Neural progenitor cell (in vitro differentiated cells): Measurements from ENCODE around the gene SCAPER. TPM values are rescaled to one million over a fixed set of nuclear protein-coding genes. Genes with fewer than 3 reads are reported as not detected.

Experiments used
- DNase-seq: peaks from one replicate; pipeline ENCODE4 v3.0.0-alpha.2; 2016; ENCODE audit warnings: low spot score
- H2AFZ ChIP-seq: fragments of 200-600 bp; sonication (generic); replicated peaks from 2 replicates; pipeline ENCODE4 v1.6.1; 2016; ENCODE audit warnings: antibody characterized with exemption
- H3F3A ChIP-seq: fragments of 200-600 bp; sonication (generic); 2 replicates; pipeline ENCODE4 v1.6.1; 2016; ENCODE audit warnings: antibody characterized with exemption, low read depth
- H3K27ac ChIP-seq: fragments of 200-600 bp; sonication (generic); 2 replicates; pipeline ENCODE4 v1.5.1; 2016; ENCODE audit warnings: mild to moderate bottlenecking
- H3K27me3 ChIP-seq: fragments of 200-600 bp; sonication (generic); 2 replicates; pipeline ENCODE4 v1.6.1; 2016; ENCODE audit warnings: mild to moderate bottlenecking, moderate library complexity
- H3K36me3 ChIP-seq: fragments of 200-600 bp; sonication (generic); 2 replicates; pipeline ENCODE4 v1.5.1; 2016
- H3K4me1 ChIP-seq: fragments of 200-600 bp; sonication (generic); 2 replicates; pipeline ENCODE4 v1.6.1; 2016; ENCODE audit warnings: mixed run types
- H3K4me2 ChIP-seq: fragments of 200-600 bp; sonication (generic); 2 replicates; pipeline ENCODE4 v1.6.1; 2016
- H3K4me3 ChIP-seq: fragments of 200-600 bp; sonication (generic); 2 replicates; pipeline ENCODE4 v1.5.1; 2016
- H3K79me2 ChIP-seq: fragments of 200-600 bp; sonication (generic); 2 replicates; pipeline ENCODE4 v1.6.1; 2016; ENCODE audit warnings: low read depth
- H3K9ac ChIP-seq: fragments of 200-600 bp; sonication (generic); 2 replicates; pipeline ENCODE4 v1.6.1; 2016
- H3K9me3 ChIP-seq: fragments of 200-600 bp; sonication (generic); 2 replicates; pipeline ENCODE4 v1.5.1; 2016; ENCODE audit warnings: low read depth
- H4K20me1 ChIP-seq: fragments of 200-600 bp; sonication (generic); 2 replicates; pipeline ENCODE4 v1.6.1; 2016; ENCODE audit warnings: low read depth
- H3K27ac Mint-ChIP-seq: 3 replicates; pipeline ENCODE4 v1.8.0; 2021; ENCODE audit warnings: mixed read lengths
- H3K27me3 Mint-ChIP-seq: 2 replicates; pipeline ENCODE4 v1.8.0; 2022; ENCODE audit warnings: low read depth, mild to moderate bottlenecking, inconsistent platforms, moderate library complexity, mixed read lengths; ENCODE audit not compliant: insufficient read depth
- H3K36me3 Mint-ChIP-seq: 3 replicates; pipeline ENCODE4 v1.8.0; 2021; ENCODE audit warnings: mixed read lengths
- H3K4me1 Mint-ChIP-seq: 3 replicates; pipeline ENCODE4 v1.8.0; 2021; ENCODE audit warnings: mixed read lengths
- H3K4me3 Mint-ChIP-seq: 3 replicates; pipeline ENCODE4 v1.8.0; 2021; ENCODE audit warnings: mild to moderate bottlenecking, moderate library complexity, mixed read lengths
- H3K9me3 Mint-ChIP-seq: 3 replicates; pipeline ENCODE4 v1.8.0; 2020; ENCODE audit warnings: mixed read lengths
- CTCF ChIP-seq: fragments of 200-600 bp; sonication (generic); IDR thresholded peaks from 2 replicates; pipeline ENCODE4 v1.5.1; 2017; ENCODE audit warnings: antibody characterized with exemption, mild to moderate bottlenecking
- EZH2 ChIP-seq: fragments of 200-600 bp; sonication (generic); IDR thresholded peaks from 2 replicates; pipeline ENCODE4 v1.6.1; 2017; ENCODE audit warnings: antibody characterized with exemption, mild to moderate bottlenecking, moderate library complexity
- EZH2phosphoT487 ChIP-seq: fragments of 200-600 bp; sonication (generic); IDR thresholded peaks from 2 replicates; pipeline ENCODE4 v1.6.1; 2017; ENCODE audit warnings: antibody characterized with exemption
- total RNA-seq: library from RNA; depleted of rRNA; stranded (reverse); fragments of >200 nt; gene quantifications from 2 replicates; pipeline ENCODE4 v1.2.3, GENCODE V29; 2015; ENCODE audit warnings: low replicate concordance

SCAPER gene
- total RNA-seq, 1 donor from 2014 or later: 20.4 TPM

- Mint-ChIP-seq H3K4me1 (no peaks in the 10 kb centered on the region), H3K27ac (no peak overlapping the region), H3K4me3 (no peak overlapping the region), H3K9me3 (no peaks in the 10 kb centered on the region), H3K27me3 (no peaks in the 10 kb centered on the region), H3K36me3 (no peaks in the 10 kb centered on the region)
- Histone ChIP-seq H3K79me2 (no peaks in the 10 kb centered on the region), H2AFZ (no peak overlapping the region), H3K4me3 (no peak overlapping the region), H3K27me3 (no peaks in the 10 kb centered on the region), H3K4me2 (no peak overlapping the region), H3K9ac (no peak overlapping the region), H3K27ac (no peak overlapping the region), H3K36me3 (no peaks in the 10 kb centered on the region), H4K20me1 (no peaks in the 10 kb centered on the region), H3K4me1 (no peaks in the 10 kb centered on the region), H3K9me3 (no peaks in the 10 kb centered on the region), H3F3A (no peaks in the 10 kb centered on the region)
- no peak for DNase-seq
- no peak for TF ChIP-seq EZH2
- TF ChIP-seq EZH2phosphoT487: no peak
These were observed 544.7 kb downstream of the SCAPER start for GRCh38 chr15:76360416-76360815.

GRCh38 chr15:76359152-76359551, 546.0 kb downstream of the SCAPER start:
- no peak overlapping the region for H3K27ac Mint-ChIP-seq
- H3K9me3 ChIP-seq: no peaks in the 10 kb centered on the region
- no peaks in the 10 kb centered on the region for H3K27me3 ChIP-seq
- no peak overlapping the region for H3K9ac ChIP-seq
- no peak overlapping the region for H3K4me3 ChIP-seq
- TF ChIP-seq EZH2phosphoT487: no peak
- no peak for TF ChIP-seq CTCF
- TF ChIP-seq EZH2: no peak
- H3K9me3 Mint-ChIP-seq: no peaks in the 10 kb centered on the region
- no peak overlapping the region for H3K4me3 Mint-ChIP-seq
- H2AFZ ChIP-seq: no peak overlapping the region
- H3K27ac ChIP-seq: no peak overlapping the region
- no peaks in the 10 kb centered on the region for H4K20me1 ChIP-seq
- no peaks in the 10 kb centered on the region for H3K4me1 ChIP-seq
- peaks cover 2% of the 10 kb centered on the region for H3K27me3 Mint-ChIP-seq
- H3K79me2 ChIP-seq: no peaks in the 10 kb centered on the region
- H3K4me2 ChIP-seq: no peak overlapping the region
- no peaks in the 10 kb centered on the region for H3K36me3 ChIP-seq
- no peak for DNase-seq
- H3K36me3 Mint-ChIP-seq: no peaks in the 10 kb centered on the region
- H3K4me1 Mint-ChIP-seq: no peaks in the 10 kb centered on the region
- H3F3A ChIP-seq: no peaks in the 10 kb centered on the region

- Histone ChIP-seq H3K9me3 (no peaks in the 10 kb centered on the region), H2AFZ (no peak overlapping the region), H3K4me2 (no peak overlapping the region), H3K4me3 (no peak overlapping the region), H3K79me2 (no peaks in the 10 kb centered on the region), H3F3A (no peaks in the 10 kb centered on the region), H3K27me3 (no peaks in the 10 kb centered on the region), H4K20me1 (no peaks in the 10 kb centered on the region), H3K4me1 (no peaks in the 10 kb centered on the region), H3K36me3 (no peaks in the 10 kb centered on the region), H3K9ac (no peak overlapping the region), H3K27ac (no peak overlapping the region)
- H3K36me3 Mint-ChIP-seq: no peaks in the 10 kb centered on the region
- H3K4me1 Mint-ChIP-seq: no peaks in the 10 kb centered on the region
- no peak for DNase-seq
- no peaks in the 10 kb centered on the region for H3K9me3 Mint-ChIP-seq
- H3K27ac Mint-ChIP-seq: no peak overlapping the region
- H3K4me3 Mint-ChIP-seq: no peak overlapping the region
- TF ChIP-seq CTCF (no peak), EZH2 (no peak), EZH2phosphoT487 (no peak)
- H3K27me3 Mint-ChIP-seq: peaks cover 2% of the 10 kb centered on the region
These were observed 546.7 kb downstream of the SCAPER start for GRCh38 chr15:76358453-76358852.

- Histone ChIP-seq H3K9ac (no peak overlapping the region), H3K36me3 (no peaks in the 10 kb centered on the region), H3K4me2 (no peak overlapping the region), H3K4me1 (no peaks in the 10 kb centered on the region), H3K27ac (no peak overlapping the region), H3F3A (no peaks in the 10 kb centered on the region), H2AFZ (no peak overlapping the region), H3K4me3 (no peak overlapping the region), H3K9me3 (no peaks in the 10 kb centered on the region), H3K79me2 (no peaks in the 10 kb centered on the region), H4K20me1 (no peaks in the 10 kb centered on the region), H3K27me3 (peaks cover 18% of the 10 kb centered on the region)
- Mint-ChIP-seq H3K27me3 (peaks cover 2% of the 10 kb centered on the region), H3K36me3 (no peaks in the 10 kb centered on the region), H3K27ac (no peak overlapping the region), H3K4me3 (no peak overlapping the region), H3K4me1 (no peaks in the 10 kb centered on the region), H3K9me3 (no peaks in the 10 kb centered on the region)
- TF ChIP-seq EZH2phosphoT487: no peak
- TF ChIP-seq CTCF: no peak
- TF ChIP-seq EZH2: no peak
- no peak for DNase-seq
These were observed 550.2 kb downstream of the SCAPER start for GRCh38 chr15:76354823-76355440.
